ENCODE data around the gene CAPG. TPM values are rescaled to one million over a fixed set of nuclear protein-coding genes. Genes with fewer than 3 reads are reported as not detected.
A peak's percentile ranks its signal among the peaks of the same experiment; 100 is the strongest.

The CAPG gene
- total RNA-seq, 1 donor from 2014 or later, result 76.4 TPM

DNA sequence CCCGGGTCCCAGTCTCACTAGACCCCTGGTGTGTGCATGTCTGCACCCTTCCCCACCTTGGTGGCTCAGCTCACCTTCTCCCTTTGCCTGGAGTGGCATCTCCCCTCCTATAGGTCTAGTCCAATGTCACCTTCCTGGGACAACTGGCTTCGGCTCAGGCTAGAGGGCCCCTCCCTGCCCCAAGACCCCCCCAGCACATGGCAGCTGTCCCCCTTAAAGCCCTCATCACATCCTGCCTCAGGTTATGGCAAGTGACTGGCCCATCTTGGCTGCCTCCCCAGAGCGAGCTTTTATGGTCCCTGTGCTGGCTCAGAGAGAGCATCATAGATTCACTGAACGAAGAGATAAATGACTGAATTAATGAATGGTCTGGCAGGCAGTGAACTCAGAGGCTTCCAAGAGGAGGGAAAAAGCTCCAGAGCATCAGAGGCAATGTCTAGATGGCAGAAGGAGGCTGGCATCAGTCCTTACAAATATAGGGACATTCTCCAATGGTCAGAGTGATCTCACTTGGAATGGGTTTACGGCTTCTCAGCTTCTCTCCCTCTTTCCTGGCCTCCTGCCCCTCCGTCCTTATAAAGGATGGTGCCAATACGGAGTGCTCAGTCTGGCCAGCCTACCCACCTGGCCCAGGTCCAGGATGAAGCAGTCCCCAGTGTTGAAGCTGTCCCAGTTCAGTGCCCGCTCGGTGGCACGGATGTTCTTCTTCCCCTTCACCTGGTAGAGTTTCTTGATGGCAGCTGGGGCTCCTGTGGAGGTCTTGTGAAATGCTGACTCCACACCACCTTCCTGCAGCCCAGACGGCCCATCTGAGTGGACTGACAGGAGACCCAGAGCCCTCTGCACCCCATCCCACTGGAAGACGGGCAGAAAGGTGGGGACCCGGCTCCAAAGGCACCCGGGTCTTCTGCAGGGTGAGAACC lies 9.4 kb downstream of the CAPG start:
- peaks cover 13% of the 10 kb centered on the region for H3K4me1 Mint-ChIP-seq (ENCODE audit: unreplicated experiment)
- H3K27ac Mint-ChIP-seq (ENCODE audit: unreplicated experiment), result no peak overlapping the region
- TF ChIP-seq, protein P1, sequence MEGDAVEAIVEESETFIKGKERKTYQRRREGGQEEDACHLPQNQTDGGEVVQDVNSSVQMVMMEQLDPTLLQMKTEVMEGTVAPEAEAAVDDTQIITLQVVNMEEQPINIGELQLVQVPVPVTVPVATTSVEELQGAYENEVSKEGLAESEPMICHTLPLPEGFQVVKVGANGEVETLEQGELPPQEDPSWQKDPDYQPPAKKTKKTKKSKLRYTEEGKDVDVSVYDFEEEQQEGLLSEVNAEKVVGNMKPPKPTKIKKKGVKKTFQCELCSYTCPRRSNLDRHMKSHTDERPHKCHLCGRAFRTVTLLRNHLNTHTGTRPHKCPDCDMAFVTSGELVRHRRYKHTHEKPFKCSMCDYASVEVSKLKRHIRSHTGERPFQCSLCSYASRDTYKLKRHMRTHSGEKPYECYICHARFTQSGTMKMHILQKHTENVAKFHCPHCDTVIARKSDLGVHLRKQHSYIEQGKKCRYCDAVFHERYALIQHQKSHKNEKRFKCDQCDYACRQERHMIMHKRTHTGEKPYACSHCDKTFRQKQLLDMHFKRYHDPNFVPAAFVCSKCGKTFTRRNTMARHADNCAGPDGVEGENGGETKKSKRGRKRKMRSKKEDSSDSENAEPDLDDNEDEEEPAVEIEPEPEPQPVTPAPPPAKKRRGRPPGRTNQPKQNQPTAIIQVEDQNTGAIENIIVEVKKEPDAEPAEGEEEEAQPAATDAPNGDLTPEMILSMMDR (IDR thresholded peaks at IDR 0.05; ENCODE audit: unreplicated experiment), result no peak
- DNase-seq (ENCODE audit: low spot score), result no peak
- H3K9me3 Mint-ChIP-seq (ENCODE audit: unreplicated experiment), result no peaks in the 10 kb centered on the region
- peaks cover 23% of the 10 kb centered on the region for H3K36me3 Mint-ChIP-seq (ENCODE audit: low read depth, unreplicated experiment)
- H3K27me3 Mint-ChIP-seq (ENCODE audit: unreplicated experiment), result peaks cover 7% of the 10 kb centered on the region
- peak overlapping the region; percentile 22 for H3K4me3 Mint-ChIP-seq (ENCODE audit: unreplicated experiment)

DNA sequence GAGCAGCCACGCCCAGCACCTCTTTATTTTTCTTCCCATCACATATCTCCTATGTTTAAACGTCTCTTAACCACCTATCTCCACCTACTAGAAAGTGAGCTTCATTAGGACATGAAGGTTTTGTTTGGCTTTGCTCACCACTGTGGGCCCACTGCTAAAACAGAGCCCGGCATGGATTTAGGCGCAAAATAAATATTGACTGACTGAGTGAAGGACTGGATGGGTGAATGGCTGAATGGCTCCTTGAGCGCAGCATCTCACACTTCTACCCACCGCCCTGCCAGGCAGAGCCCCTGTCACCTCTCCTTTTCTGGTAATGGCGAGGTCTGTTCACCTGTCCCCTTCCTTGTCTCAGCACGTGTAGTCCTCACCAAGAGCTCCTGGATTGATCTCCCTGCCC lies 10.1 kb downstream of the CAPG start:
- DNase-seq (ENCODE audit: low spot score), result no peak
- peaks cover 8% of the 10 kb centered on the region for H3K4me1 Mint-ChIP-seq (ENCODE audit: unreplicated experiment)
- H3K27me3 Mint-ChIP-seq (ENCODE audit: unreplicated experiment), result peaks cover 7% of the 10 kb centered on the region
- TF ChIP-seq, protein P1 (IDR thresholded peaks at IDR 0.05; ENCODE audit: unreplicated experiment), result no peak
- H3K36me3 Mint-ChIP-seq (ENCODE audit: low read depth, unreplicated experiment), result peaks cover 23% of the 10 kb centered on the region
- peak overlapping the region; percentile 22 for H3K4me3 Mint-ChIP-seq (ENCODE audit: unreplicated experiment)
- no peak overlapping the region for H3K27ac Mint-ChIP-seq (ENCODE audit: unreplicated experiment)
- no peaks in the 10 kb centered on the region for H3K9me3 Mint-ChIP-seq (ENCODE audit: unreplicated experiment)

DNA sequence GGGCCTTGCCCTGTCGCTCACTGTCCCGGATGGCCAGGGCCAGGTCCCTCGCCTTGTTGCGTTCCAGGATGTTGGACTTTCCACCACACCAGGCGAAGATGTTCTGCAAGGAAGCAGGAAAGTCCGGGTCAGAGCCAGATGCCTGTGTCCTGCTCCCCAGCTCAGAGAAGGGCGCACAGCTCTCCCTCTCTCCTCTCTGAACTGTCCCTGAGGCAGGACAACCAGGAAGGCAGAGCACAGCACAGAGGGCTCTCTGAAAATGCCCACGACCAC lies 11.0 kb downstream of the CAPG start:
- Mint-ChIP-seq H3K27me3 (ENCODE audit: unreplicated experiment) (peaks cover 7% of the 10 kb centered on the region), H3K36me3 (ENCODE audit: low read depth, unreplicated experiment) (peaks cover 24% of the 10 kb centered on the region), H3K4me3 (ENCODE audit: unreplicated experiment) (peak overlapping the region; percentile 42), H3K27ac (ENCODE audit: unreplicated experiment) (no peak overlapping the region), H3K4me1 (ENCODE audit: unreplicated experiment) (peaks cover 8% of the 10 kb centered on the region), H3K9me3 (ENCODE audit: unreplicated experiment) (no peaks in the 10 kb centered on the region)
- DNase-seq (ENCODE audit: low spot score), result no peak
- TF ChIP-seq, protein P1 (IDR thresholded peaks at IDR 0.05; ENCODE audit: unreplicated experiment), result no peak

DNA sequence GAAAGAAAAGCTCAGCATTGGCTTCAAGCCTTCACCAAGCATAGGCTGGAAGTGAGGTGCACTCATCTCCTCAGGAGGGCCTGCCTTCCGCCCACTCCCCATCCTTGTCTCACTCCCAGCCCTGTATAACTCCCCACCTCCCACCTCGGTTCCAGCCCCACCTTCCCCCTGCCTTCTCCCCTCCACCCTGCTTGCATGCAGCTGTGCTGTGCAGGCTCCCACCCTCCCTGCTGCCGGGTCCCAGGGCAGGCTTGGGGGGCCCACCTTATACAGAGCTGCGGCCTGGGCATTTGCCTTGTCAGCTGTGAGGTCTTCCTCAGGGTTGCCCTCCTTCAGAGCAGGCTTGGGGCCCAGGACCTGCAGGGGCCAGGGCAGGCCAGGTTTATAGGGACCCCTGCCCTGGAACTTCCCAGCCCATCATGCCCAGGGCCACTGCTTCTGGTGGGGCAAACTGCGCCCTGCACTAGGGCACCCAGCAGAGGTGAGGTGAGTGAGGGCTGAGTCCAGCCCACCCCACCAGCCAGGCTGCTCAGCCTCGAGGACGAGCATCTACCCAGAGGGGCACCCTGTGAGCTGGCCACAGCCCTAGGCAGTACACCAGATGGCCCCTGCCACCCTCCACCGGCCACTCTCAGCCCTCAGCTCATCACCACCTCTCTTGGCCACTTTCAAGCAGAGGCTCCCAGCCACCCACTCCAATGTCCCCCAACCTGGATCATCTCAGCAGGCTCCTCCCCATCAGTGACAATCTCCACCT lies 11.6 kb downstream of the CAPG start:
- TF ChIP-seq, protein P1 (IDR thresholded peaks at IDR 0.05; ENCODE audit: unreplicated experiment), result no peak
- no peak overlapping the region for H3K27ac Mint-ChIP-seq (ENCODE audit: unreplicated experiment)
- H3K36me3 Mint-ChIP-seq (ENCODE audit: low read depth, unreplicated experiment), result peaks cover 28% of the 10 kb centered on the region
- DNase-seq (ENCODE audit: low spot score), result no peak
- H3K9me3 Mint-ChIP-seq (ENCODE audit: unreplicated experiment), result no peaks in the 10 kb centered on the region
- H3K27me3 Mint-ChIP-seq (ENCODE audit: unreplicated experiment), result peaks cover 7% of the 10 kb centered on the region
- peak overlapping the region; percentile 42 for H3K4me3 Mint-ChIP-seq (ENCODE audit: unreplicated experiment)
- peaks cover 8% of the 10 kb centered on the region for H3K4me1 Mint-ChIP-seq (ENCODE audit: unreplicated experiment)

DNA sequence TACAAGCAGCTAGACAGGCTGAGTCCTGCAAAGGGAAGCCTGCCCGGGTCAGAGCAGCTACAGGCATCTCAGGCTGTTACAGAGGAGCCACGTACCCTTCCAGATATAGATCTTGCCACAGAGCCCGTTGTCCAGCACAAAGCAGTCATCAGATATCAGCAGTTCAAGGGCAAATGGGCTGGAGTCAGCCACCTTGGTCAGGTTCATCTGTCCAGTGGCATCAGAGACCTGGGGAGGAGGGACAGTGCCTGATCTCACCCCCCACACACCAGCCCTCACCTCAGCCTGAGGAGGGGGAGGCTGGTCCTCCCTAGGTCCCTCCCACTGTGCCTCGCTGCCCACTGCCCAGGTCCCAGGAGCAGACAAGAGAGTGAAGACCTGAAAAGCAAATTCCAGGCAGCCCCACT lies 12.2 kb downstream of the CAPG start:
- H3K36me3 Mint-ChIP-seq (ENCODE audit: low read depth, unreplicated experiment), result peaks cover 25% of the 10 kb centered on the region
- no peak for DNase-seq (ENCODE audit: low spot score)
- no peak overlapping the region for H3K27ac Mint-ChIP-seq (ENCODE audit: unreplicated experiment)
- H3K4me1 Mint-ChIP-seq (ENCODE audit: unreplicated experiment), result peaks cover 8% of the 10 kb centered on the region
- H3K4me3 Mint-ChIP-seq (ENCODE audit: unreplicated experiment), result no peak overlapping the region
- peaks cover 7% of the 10 kb centered on the region for H3K27me3 Mint-ChIP-seq (ENCODE audit: unreplicated experiment)
- TF ChIP-seq, protein P1 (IDR thresholded peaks at IDR 0.05; ENCODE audit: unreplicated experiment), result no peak
- no peaks in the 10 kb centered on the region for H3K9me3 Mint-ChIP-seq (ENCODE audit: unreplicated experiment)
